Measurements from ENCODE around the gene DDX54.

Gene DDX54

DNA sequence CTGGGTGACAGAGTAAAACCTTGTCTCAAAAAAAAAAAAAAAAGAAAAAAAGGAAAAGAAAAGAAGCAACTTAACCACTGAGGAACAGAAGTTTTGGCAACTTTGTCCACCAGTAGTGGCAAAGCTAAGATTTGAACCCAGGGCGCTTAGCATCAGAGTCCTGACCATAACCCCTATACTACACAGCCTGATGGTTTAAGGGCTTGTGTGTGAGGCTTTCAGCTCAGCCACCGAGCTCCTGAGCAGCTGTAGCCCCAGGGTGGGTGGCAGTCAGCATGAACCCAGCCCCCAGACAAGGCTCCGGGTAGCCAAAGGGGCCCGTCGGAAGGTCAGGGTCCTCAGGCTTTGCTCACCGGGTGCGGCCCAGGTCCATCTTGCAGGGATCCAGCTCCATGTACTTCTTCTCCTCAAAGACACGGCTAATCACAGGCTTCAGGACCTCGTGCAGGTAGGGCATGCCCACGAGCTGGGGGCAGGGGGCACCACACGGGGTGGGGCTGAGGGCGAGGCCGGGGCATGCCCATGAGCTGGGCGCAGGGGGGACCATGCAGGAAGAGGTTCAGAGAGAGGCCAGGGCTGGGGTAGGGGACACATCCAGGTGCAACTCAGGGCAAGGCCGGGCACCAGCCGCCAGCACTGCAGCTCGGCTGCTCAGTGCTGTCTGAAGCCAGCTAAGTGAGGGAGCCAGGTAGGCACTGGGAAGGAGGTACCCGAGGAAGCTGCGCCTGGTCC, 70.7 kb downstream of the DDX54 start:
- no peak for DNase-seq

DNA sequence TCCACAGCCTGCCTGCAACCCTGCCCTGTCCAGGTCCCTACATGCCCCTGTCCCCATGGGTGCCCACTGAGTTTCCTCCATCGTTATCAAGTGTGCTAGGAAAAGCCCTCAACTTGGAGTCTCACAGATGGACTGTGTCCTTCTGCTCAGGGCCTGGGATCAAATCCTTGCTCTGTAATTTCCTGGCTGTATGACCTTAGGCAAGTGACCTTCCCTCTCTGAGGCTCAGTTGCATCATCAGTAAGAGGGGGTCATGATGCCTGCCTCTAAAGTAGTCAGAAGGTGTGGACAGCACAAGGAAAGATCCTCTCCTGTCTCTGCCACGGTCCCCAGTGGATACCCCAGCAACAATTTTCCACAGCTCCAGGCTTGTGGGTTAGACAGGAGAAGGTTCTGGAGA, 71.9 kb downstream of the DDX54 start:
- no peak for DNase-seq

DNA sequence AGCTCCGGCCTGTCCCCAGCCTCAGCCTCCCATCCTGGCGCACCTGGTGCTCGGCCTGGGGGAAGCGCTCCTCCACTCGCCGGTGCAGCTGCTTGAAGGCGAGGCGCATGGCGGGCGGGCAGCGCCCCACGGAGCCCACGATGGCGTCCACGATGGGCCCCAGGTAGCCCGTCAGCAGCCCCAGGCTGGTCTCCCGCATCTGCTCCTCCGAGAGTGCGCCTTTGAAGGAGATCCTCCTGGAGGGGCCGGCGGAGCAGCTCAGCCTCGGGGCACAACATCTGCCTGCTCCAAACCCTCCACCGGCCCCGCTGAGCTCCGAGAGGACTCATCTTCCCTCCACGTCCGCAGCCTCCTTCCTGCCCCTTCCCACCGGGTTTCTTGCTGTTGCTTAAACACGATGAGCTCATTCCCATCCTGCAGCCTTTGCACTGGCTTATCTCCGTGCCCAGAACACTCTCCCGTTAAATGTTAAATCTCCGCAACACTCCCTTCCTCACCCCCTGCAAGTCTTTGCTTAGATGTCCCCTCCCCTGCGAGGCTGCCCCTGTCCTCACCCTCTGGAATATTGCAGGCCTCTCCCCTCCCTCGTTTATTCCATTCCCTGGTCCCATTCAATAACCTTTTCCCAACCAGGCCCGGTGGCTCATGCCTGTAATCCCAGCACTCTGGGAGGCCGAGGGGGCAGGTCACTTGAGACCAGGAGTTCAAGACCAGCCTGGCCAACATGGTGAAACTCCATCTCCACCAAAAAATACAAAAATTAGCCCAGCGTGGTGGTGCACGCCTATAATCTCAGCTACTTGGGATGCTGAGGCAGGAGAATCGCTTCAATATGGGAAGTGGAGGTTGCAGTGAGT, 73.0 kb downstream of the DDX54 start:
- no peak for DNase-seq

DNA sequence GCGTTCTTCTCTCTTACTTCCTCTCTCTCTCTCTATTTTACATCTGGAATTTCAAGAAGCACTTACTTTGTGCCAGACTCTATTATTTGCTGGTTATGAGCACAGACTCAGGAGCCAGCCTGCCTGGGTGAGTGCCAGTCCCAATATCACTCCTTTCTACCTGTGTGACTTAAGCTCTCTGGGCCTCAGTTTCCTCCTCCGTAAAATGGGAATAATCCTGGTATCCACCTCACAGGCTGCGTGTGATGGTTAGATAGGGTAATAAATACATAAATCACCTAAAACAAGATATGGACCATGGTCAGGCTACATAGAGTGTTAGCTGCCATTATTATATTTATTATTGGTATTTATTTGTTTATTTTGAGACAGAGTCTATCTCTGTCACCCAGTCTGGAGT, 74.0 kb downstream of the DDX54 start:
- DNase-seq = no peak

DNA sequence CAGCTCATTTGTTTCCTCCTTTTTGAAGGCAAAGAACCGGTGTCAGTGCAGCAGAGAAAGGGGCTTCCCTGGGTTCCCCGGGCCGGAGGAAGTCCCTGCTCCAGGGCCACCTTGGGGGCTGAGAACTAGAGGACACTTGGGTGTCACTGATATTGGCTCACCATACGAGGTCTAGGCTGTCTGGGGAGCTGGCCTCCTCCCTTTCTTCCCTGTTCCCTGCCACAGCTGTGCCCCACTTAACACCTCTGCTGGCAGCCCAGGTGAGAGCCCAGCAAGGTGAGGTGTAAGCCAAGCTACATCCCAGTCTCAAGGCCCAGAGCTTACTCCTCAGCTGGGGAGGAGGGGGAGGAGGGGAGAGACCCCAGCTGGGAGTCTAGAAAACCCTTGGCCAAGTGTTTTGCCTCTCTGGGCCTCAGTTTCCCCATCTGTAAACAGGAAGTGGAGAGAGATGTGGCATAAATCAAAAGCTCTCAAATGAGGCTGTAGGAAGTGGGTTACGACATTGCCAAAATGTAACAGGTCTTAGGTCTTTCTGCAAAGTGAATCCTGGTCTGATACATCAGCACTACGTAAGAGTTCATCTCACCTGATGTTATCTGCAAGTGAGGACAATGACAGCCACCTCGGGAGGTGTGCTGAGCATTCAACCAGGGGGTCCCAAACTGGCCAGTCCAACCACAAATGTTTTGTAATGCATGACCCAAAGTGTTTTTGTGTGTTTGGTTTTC, 75.2 kb downstream of the DDX54 start:
- DNase-seq = no peak

DNA sequence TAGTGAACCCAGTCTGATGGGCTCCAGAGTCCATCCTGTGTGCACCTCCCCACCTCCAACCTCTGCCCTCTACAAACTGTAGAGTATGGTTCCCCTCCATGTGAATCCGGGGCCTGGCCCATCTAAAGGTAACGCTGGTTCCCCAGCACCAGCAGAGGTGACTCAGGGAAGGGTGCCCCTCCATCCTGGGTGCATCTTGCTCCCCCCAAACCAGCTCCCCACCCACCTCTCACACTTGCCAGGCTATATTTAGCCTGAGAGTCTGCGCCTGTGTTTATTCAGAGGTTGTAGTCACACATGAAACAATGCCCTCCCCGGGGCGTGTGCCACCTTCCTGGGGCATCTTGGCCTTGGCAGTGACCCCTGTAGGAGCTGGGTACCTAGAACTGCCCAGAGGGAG, 75.9 kb downstream of the DDX54 start:
- DNase-seq = no peak

DNA sequence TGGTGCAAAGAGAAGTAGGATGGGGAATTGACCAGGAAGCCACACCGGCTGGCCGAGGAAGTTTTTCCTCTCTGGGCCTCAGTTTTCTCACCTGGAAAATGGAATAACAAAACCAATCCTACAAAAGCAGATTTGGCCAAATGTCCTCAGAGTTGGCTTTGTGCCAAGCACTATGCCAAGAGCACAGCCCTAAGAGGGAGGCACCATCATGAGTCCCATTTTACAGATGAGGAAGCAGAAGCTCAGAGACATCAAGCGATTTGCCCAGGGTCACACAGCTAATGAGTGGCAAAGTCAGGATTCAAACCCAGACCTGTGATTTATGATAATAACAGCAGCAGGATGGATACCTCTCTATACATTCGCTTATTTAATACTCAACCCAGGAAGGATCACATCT, 77.0 kb downstream of the DDX54 start:
- no peak for DNase-seq
